ENCODE data around the gene MGAT5B.
A peak's percentile ranks its signal among the peaks of the same experiment; 100 is the strongest.
"Not testable (repeated sequence)": the region's sequence is repeated elsewhere in the genome, so short reads cannot be mapped to it uniquely, and the experiment has no call there.

The MGAT5B gene, protein sequence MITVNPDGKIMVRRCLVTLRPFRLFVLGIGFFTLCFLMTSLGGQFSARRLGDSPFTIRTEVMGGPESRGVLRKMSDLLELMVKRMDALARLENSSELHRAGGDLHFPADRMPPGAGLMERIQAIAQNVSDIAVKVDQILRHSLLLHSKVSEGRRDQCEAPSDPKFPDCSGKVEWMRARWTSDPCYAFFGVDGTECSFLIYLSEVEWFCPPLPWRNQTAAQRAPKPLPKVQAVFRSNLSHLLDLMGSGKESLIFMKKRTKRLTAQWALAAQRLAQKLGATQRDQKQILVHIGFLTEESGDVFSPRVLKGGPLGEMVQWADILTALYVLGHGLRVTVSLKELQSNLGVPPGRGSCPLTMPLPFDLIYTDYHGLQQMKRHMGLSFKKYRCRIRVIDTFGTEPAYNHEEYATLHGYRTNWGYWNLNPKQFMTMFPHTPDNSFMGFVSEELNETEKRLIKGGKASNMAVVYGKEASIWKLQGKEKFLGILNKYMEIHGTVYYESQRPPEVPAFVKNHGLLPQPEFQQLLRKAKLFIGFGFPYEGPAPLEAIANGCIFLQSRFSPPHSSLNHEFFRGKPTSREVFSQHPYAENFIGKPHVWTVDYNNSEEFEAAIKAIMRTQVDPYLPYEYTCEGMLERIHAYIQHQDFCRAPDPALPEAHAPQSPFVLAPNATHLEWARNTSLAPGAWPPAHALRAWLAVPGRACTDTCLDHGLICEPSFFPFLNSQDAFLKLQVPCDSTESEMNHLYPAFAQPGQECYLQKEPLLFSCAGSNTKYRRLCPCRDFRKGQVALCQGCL

DNA sequence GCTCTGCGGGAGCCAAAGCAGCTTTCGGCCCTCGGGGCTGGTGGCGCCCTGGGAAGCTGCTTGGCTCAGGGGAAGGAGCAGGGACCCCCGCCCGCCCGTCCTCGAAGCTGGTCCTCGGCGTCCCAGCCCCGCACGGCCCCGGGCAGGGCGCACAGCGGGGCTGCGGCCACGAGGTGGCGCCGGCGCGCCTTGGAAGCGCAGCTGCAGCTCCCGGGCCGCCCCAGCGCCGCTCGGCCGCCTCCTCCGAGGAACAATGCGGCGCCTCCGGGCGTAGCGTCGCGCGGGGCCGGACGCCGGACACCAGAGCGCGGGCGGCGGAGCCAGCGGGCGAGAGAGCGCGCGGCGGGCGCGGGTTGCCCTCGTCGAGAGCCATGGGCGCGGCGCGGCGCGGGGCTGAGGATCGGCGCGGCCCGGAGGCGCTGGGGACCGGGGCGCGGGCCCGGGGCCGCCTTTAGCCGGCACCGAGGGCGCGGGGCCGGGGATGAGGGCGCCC, at the start of gene MGAT5B:
TSS of gene MGAT5B (plus strand) at position 229 of the 493 bp plus-strand sequence. CDS start 626 bp downstream, outside the sequence.
- peak; percentile 31 to 36 for DNase-seq

DNA sequence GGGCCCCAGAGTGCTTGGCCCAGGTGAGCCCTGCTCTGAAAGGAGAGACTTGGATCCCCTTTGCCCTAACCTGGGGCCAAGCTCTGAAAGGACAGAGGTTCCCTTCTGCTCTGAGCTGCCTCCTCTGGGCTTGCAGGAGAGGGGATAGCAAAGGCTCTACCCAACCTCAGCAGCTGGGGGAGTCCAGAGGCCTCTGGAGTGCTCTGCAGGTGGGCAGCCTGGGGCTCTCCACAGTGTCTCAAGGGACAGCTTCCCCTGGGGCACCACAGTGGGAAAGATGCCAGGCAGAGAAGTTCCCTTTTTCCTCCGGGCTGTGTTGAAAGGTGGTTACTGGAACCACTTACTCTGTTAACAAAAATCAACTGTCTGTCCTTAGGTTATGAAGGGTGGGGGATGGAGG, 48.2 kb upstream of the MGAT5B start:
- peak; percentile 39 to 56 for DNase-seq

DNA sequence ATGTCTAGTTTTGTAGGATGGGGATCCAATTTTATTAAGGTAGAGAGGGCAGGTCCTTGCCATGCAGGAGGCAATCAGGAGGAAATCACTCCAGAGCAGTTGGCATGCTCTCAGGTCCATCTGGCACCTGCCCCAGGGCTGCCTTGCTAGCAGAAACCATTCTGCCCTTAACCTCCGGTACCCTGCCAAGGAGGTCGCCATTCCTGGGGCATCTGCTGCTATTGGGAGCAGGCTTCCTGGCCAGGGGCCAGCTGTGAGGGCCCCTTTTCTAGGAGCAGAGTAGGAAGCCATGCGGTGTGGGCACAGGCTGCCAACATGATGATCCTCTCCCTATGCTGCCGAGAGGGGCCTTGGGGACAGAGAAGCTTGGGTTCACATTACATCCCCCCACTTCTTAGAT, 47.6 kb upstream of the MGAT5B start:
- no peak for DNase-seq

DNA sequence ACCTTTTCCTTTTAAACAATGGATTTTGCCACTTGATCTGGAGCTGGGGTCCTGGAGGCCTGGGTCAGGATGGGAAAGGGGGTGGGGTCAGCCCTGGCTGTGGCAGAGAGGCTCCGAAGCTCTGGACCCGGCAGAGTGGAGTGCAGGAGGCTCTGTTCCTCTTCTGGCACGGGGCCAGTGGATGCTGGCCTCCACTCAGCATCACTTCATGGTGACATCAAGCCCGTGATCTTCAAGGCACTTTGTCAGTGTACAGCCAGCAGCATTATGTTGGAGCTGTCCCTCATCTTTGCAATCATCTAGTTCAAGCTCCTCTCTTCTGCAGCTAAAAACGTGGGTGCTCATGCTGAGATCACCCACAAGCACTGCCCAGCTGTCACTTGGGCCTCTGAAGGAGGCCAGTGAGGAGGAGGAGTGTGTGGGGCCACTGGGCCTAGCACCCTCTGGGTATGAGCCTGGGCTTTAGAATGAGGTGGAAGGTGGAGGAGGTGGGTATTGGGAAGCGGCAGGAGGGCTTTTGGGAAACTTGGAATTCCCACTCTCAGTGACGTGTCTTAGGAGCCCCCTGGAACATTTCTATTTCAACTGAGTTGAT, 45.9 kb upstream of the MGAT5B start:
- no peak for DNase-seq

DNA sequence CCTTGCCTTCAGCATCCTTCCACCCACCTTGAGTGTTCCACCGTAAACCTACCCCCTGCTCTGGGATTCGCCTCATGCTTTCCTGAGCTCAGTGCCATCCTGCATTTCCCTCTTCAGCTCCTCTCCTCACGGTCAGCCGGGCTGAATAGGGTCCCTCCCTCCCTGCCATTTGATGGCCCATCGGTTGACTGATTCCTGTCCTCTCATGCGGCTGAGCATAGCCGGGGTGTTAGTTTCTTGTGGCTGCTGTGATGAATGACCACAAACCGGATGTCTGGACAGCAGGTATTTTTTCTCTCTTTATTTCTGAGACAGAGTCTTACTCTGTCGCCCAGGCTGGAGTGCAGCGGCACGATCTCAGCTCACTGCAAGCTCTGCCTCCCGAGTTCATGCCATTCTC, 44.1 kb upstream of the MGAT5B start:
- no peak for DNase-seq

DNA sequence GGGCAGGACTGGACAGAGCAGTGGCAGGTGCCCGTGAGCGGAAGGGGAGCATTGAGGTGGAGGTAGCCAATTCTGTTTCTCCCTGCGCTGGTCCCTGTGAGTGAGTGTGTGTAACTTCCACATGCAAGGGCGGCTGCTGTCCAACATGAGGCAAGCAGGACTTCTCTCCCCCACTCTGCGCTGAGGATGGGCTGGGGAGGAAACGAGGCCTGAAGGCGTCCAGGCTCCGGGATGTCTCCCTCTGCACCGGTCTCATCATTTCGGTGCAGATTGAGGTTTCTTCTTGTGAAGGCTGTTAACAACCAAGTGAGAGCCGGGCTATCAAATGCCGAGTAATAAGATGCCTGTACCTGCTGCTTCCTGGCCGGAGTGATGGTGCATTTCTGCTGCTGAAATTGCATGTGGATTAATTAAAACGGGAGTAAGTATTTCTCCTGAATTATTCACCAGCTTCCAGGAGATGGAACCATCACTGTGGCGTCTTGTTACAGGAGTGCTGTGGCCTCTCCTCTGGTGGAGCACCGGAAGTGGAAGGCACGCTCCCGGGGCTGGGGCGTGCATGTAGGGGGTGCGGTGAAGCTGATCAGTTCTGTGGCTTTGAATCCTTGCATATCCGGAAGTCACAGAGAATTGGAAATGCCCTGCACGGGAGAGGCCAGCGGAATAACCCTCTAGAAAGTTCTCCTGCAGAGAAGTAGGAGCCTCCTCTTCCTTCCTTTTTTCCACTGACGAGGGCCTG, 41.7 kb upstream of the MGAT5B start:
- no peak for DNase-seq

DNA sequence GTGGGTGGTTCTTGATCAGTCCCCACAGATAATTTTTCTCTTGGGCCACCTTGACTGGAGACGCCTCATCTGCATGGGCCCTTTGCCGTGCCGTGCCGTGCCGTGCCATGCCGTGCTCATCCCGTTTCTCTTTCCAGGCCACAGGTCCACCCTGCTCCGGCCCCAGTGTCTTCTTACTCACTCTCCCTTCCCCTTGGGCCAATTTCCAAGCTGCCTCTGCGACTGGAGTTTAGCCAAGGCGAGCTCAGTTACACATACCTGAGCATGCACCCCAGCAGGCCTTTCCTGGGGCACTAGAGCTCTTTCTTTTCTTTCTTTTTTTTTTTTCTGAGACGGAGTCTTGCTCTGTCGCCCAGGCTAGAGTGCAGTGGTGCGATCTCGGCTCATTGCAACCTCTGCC, 40.5 kb upstream of the MGAT5B start:
- no peak for DNase-seq

DNA sequence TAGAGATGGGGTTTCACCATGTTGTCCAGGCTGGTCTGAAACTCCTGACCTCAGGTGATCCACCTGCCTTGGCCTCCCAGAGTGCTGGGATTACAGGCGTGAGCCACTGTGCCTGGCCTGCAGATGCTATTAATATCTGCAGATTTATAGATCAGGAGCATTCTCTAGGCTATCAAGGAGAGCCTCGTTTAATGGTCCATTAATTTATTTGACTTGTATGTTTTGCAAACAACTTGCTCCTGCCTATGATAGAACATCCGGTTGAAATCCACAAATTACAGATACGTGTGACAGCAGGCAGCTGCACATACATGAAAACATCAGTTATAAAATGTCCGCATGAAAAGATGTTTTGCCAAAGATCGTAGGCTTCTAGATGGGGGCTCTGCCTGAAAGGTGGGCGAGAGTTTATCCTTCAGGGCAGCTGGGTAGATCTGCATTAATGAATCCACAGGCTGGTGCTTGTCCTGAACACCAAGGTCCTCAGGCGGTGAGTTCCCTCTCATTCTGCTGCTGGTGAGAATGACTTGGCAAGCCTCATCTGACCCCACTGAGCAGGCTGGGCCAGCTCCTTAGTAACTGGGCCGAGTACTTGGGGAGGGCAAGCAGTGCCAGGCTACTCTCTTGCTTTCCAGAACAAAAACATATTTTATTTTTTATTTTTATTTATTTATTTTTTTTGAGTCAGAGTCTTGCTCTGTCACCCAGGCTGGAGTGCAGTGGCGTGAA, 37.1 kb upstream of the MGAT5B start:
- no peak for DNase-seq

DNA sequence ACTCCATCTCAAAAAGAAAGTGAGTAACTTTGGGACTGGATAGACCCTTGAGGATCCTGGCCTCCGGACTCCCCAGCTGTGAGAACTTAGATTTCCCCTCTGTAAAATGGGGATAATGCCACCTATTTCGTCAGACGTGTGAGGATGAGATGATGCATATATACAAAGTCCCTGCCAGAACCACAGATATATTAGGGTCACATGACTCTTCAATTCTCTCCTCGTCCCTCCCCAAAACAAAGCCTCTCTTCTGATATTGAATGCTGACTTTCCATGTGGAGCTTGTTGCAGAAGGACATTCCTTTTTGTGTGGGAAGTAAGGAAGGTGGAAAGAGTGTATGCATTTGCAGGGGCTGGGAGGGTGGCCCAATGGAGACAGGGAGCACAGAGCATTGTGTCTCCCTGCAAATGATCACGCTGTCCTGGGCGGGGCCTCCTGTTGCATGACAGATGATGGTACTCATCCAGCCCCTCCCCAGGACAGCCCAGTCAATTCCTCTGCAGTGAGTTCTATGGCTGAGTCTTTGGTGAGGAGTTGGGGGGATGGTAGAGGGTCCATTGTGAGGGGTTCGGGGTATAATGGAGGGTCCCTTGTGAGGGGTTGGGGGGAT, 35.1 kb upstream of the MGAT5B start:
- DNase-seq: no peak

DNA sequence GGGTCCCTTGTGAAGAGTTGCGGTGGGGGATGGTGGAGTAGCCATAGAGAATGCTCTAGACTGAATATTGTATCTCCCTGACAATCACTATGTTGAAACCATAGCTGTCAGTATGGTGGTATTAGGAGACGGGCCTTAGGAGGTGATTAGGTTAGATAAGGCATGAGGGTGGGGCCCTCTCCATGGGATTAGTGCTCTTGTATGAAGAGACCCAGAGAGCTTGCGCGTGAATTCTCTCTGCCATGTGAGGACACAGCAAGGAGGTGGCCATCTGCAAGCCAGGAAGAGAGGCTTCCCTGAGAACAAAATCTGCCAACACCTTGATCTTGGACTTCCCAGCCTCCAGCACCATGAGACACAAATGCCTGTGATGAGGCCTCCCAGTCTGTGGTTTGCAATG, 34.5 kb upstream of the MGAT5B start:
- DNase-seq: no peak

DNA sequence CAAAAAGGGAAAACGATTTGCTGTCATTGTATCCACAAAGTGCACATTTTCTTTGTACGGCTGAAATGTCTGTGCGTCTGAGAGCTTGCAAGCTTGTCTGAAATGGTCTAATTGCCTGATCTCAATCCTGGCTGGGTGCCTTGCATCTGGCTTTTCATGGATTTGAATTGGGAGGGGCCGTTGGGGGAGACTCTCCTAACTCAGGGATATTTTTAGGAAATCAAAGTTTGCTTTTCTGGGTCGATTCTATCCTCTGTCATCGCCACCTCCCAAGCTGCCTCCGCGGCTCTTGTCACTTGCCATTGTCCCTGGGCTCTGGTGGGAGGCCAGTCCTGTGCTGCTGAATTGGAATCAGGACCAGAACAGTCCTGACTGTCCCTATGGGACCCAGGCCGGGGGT, 33.3 kb upstream of the MGAT5B start:
- DNase-seq: no peak

DNA sequence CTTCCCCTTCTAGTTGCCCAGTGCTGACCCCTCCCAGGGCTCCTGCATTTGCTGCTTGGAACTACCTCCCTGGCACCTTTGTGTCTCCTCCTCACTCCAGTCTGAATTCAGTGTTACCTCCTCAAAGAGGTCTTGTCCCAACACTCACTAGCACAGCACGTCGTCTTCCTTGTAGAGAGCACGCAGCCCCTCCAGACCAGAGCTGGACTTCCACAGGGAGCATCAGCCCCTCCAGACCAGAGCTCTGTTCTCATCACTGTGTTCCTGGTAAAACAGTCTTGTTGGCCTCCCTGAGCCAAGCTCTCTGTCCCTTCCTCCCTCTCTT, 27.8 kb upstream of the MGAT5B start:
- no peak for DNase-seq

DNA sequence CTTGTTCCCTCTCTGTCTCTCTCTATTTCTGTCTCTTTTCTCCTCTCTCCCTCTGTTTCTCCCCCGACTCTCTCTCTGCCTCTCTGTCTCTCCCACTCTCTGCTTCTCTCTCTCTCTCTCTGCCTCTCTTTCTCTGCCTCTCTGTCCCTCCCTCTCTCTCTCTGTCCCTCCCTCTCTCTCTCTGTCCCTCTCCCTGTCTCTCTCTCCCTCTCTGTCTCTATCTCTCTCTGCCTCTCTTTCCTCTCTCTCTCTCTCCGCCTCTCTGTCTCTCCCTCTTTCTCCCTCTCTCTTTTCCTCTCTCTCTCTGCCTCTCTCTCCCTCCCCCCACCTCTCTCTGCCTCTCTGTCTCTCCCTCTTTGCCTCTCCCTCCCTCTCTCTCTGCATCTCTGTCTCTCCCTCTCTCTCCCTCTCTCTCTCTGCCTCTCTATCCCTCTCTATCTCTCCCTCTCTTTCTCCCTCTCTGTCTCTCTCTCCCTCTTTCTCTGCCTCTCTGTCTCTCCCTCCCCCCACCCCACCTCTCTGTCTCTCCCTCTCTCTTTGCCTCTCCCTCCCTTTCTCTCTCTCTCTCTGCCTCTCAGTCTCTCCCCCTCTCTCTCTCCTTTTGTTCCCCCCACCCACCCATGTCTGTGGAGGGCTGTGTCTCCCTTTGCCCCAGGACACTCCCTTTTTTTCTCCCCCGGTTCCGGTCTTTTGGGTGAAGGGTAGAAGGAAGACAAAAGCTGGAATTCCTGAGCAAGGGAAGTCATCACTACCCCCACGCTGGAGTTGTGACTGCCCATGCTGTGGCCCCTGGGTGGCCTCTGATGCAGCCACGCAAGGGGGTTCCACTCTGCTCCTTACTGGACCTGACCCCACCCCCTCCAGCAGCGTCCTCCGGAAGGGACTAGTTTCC, 27.1 kb upstream of the MGAT5B start:
- DNase-seq: no peak

DNA sequence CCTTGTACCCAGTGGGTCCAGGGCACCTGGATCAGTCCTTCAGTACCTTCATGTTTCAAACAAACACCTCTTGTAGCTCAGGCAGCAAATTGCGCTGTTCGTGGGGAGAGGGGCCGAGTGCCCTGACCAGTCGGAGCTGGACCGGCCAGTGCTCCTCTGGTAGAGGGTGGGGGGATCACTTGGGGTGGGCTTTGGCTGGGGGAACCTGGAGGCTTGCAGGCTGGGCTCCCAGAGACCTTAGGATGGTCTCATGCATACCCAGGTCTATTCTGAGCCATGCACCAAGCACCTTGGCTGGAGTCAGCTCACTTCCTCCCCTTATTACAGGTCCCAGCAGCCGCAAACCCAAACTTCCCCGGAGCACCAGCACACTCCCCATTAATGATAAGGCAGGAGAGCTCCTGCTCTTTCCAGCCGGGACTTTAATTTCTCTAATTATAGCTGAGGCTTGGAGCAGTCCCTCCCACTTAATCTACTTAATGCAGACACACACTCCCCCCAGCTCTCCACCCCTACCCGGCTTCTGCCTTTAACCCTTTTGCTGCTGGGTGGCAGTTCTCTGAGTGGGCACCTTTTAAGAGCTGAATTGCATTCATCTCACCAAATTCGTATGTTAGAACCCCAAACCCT, 26.3 kb upstream of the MGAT5B start:
- no peak for DNase-seq

DNA sequence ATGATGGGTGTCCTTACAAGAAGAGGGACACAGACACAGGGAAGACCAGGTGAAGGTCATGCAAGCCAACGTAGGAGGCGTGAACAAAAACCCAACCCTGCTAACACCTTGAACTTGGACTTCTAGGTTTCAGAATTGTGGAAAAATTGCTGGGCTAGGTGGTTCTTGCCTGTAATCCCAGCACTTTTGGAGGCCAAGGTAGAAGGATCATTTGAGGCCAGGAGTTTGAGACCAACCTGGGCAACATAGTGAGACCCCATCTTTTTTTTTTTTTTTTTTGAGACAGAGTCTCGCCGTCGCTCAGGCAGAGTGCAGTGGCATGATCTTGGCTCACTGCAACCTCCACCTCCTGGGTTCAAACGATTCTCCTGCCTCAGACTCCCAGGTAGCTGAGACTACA, 25.1 kb upstream of the MGAT5B start:
- DNase-seq: not testable (repeated sequence)

DNA sequence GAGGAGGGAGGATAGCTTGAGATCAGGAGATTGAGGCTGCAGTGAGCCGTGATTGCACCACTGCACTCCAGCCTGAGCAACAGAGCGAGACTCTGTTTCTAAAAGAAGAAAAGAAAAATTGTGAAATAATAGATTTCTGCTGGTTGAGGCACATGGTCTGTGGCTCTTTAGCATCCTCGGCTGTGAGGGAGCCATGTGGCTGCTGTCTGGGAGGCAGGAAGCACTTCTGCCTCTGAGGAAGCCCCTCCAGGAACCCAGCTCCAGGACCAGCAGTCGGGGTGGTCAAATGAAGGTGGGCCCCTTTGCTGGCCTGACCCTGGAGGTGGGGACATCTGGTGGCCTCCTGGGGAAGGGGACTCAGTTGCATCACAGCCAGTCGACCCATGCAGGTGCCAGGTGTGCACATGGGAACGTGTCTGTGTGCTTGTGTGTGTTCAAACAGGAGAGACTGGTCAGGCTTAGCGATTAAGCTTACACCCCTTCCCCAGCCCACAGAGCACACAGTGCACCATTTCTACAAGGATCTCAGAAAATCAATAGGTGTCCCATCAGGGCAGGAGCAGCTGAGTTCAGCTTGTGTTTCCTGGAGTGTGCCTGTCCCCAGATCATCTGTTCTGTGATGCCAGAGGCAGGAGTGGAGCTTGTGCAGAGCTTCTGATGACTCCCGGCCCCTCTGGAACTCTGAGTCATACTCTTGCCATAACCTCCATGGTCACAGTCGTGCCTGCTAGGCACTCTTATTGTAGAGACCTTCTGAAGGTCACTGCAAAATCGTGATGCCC, 24.3 kb upstream of the MGAT5B start:
- DNase-seq: no peak

DNA sequence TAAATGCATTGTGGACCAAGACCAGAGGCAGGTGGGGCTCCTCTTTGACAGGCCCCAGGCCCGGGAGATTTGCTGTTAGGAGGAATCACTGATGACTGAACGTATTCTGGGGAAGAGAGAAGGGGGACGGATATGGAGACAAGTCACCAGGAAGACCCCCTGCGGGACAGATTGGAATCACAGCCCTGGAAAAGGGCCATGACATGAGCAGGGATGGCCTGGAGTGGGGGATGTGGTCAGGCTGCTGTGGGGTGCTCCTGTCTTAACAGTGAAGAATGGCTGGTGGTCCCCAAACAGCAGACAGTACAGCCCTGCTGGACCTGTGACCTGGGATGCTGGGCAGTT, 23.7 kb upstream of the MGAT5B start:
- no peak for DNase-seq

DNA sequence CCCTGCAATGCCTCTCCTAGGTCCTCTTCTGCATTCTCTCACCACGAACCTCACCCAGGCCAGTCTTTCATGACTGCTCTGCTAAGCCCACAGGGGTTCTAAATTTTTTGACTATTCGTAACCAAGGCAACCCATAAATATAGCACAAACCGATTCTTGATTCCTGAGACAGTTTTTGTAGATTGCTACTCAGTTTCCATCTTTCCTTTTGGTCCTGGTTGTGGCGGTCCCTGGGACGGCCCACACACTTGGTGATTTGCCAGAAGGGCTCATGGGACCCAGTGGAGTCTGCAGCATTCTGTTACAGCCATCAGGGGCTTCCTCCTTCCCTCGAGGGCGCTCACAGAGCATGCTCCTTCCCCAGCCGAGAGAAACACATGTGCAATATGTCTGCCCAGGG, 23.4 kb upstream of the MGAT5B start:
- DNase-seq: no peak

DNA sequence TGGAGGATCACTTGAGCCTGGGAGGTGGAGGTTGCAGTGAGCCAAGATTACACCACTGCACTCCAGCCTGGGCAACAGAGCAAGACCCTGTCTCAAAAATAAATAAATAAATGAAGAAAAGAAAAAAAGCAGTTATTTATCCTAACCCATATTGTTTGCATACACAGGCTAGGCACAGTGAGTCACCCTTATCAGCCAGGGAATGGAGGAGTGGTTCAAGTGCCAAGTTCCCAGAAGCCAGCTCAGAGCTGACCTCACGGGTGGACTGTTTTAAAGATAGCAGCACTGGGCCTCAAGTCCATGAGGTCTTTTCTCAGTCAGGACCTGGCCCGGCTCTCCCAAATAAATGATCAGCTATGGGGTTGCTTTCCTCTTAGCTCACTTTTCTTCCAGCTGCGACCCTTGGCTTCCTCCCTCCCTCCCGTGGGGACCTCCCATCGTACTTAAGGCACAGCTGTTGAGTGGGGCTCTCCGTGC, 22.6 kb upstream of the MGAT5B start:
- no peak for DNase-seq

DNA sequence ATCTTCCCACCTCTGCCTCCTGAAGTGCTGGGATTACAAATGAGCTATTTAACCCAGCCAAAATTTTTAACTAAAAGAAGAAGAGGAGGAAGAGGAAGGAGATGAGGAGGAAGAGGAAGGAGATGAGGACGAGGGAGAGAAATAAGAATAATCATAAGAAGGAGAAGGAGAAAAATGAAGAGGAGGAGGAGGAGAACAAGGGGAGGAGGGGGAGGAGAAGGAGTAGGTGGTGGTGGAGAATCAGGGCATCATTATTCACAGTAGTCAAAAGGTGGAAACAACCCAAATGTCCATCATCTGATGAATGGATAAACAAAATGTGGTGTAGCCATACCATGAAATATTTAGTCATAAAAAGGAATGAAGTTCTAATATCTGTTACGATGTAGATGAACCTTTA, 21.2 kb upstream of the MGAT5B start:
- no peak for DNase-seq
